Mucosa of descending colon (tissue), 3 donors: ENCODE results near the gene PLCB4. TPM values are rescaled to one million over a fixed set of nuclear protein-coding genes. Genes with fewer than 3 reads are reported as not detected.

Experiments
- ATAC-seq: fragments of 200-7000 bp; cut with Tn5 transposase; one replicate; pipeline ENCODE4 v1.9.1; 2020; ENCODE audit warnings: mild to moderate bottlenecking, moderate library complexity
- DNase-seq, 3 donors: peaks; one replicate each; pipeline ENCODE4 v3.0.0-alpha.2; 2020
- H3K36me3 ChIP-seq: fragments of 200-600 bp; one replicate; pipeline ENCODE4 v1.8.0; 2021; ENCODE audit warnings: low read depth, mild to moderate bottlenecking
- H3K4me1 ChIP-seq: fragments of 200-600 bp; one replicate; pipeline ENCODE4 v1.8.0; 2021; ENCODE audit warnings: low read depth, mild to moderate bottlenecking
- H3K4me3 ChIP-seq: fragments of 200-600 bp; one replicate; pipeline ENCODE4 v1.8.0; 2021; ENCODE audit warnings: mild to moderate bottlenecking
- H3K9me3 ChIP-seq: fragments of 200-600 bp; one replicate; pipeline ENCODE4 v1.8.0; 2021; ENCODE audit warnings: mild to moderate bottlenecking
- intact Hi-C, 2 donors: fragments of 100-400 bp; cut with DNase I in 1 of 2; cut with micrococcal nuclease in 1 of 2; formaldehyde crosslinking; loops; one replicate each; pipeline versions ENCODE4 v1.11.0 to v1.11.1; 2022; cut with DNase I, micrococcal nuclease
- total RNA-seq, 3 donors: library from RNA; stranded (reverse); fragmentation: NEBNext Ultra II Directional in 2 of 3; extraction: Animal tissue kit (Norgen Biotek cat#: 25700) in 2 of 3; gene quantifications; one replicate each; pipeline versions ENCODE4 v1.2.1 to v1.2.4, GENCODE V29; 2021 to 2023
- TF ChIP-seq, protein P1 (sequence below): fragments of 200-600 bp; IDR thresholded peaks from one replicate; pipeline ENCODE4 v1.8.0; 2022; ENCODE audit warnings: antibody characterized with exemption, mild to moderate bottlenecking
- donor health status: DM: no; HTN: no; CAD: no; lungs with moderate emphysema.
- donor health status: DM: no; HTN: no; CAD: no.
- donor health status: DM: no; HTN: yes; CAD: no.

PLCB4 gene
- total RNA-seq, 3 donors from 2014 or later, result 37.8 to 55.0 (median 51.2) TPM

- H3K4me3 ChIP-seq, result no peak overlapping the region
- intact Hi-C loops, result no loop called here
- no peaks in the 10 kb centered on the region for H3K9me3 ChIP-seq
- ATAC-seq, result no peak
- TF ChIP-seq, protein P1, sequence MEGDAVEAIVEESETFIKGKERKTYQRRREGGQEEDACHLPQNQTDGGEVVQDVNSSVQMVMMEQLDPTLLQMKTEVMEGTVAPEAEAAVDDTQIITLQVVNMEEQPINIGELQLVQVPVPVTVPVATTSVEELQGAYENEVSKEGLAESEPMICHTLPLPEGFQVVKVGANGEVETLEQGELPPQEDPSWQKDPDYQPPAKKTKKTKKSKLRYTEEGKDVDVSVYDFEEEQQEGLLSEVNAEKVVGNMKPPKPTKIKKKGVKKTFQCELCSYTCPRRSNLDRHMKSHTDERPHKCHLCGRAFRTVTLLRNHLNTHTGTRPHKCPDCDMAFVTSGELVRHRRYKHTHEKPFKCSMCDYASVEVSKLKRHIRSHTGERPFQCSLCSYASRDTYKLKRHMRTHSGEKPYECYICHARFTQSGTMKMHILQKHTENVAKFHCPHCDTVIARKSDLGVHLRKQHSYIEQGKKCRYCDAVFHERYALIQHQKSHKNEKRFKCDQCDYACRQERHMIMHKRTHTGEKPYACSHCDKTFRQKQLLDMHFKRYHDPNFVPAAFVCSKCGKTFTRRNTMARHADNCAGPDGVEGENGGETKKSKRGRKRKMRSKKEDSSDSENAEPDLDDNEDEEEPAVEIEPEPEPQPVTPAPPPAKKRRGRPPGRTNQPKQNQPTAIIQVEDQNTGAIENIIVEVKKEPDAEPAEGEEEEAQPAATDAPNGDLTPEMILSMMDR, result no peak
- H3K4me1 ChIP-seq, result no peaks in the 10 kb centered on the region
- no peaks in the 10 kb centered on the region for H3K36me3 ChIP-seq
- DNase-seq, result no peak
Measured at GRCh38 chr20:9024606-9025005, 44.3 kb upstream of the PLCB4 start.

DNA sequence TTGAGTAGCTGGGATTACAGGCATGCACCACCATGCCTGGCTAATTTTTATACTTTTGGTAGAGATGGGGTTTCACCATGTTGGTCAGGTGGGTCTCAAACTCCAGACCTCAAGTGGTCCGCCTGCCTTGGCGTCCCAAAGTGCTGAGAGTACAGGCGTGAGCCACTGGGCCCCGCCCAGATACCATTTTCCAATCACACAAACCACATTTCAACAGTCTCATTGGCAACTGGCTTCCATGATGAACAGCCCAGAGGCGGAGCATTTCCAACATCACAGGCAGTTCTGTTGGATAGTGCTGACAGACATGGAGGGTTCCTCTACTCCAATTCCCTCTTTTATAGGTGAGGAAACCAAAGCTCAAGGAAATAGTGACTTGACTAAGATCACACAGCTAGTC lies 43.9 kb upstream of the PLCB4 start:
- TF ChIP-seq, protein P1, result no peak
- Histone ChIP-seq H3K36me3 (no peaks in the 10 kb centered on the region), H3K9me3 (no peaks in the 10 kb centered on the region), H3K4me3 (no peak overlapping the region), H3K4me1 (no peaks in the 10 kb centered on the region)
- no peak for DNase-seq
- no peak for ATAC-seq
- intact Hi-C loops, result no loop called here

DNA sequence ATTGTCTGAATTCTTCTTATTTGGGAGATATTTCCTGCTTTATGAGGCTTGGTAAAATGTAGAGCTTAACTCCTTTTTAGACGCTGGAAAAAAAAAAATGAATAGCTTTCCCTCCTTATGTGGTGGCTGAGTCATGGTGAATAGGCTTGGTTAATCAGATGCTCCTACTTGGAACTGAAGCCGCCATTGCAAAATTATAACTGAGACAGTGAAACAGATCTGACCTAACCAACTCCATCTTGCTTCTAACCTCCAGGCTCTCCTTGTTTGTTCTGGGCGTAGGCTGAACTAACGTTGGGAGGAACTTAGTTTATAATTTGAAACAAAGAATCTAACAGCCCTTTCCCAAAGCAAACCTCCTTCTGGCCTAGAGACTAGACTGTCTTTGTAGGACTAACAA lies 43.2 kb upstream of the PLCB4 start:
- ATAC-seq, result no peak
- DNase-seq, result no peak
- Histone ChIP-seq H3K4me3 (no peak overlapping the region), H3K9me3 (no peaks in the 10 kb centered on the region), H3K36me3 (no peaks in the 10 kb centered on the region), H3K4me1 (no peaks in the 10 kb centered on the region)
- TF ChIP-seq, protein P1, result no peak
- intact Hi-C loops, result no loop called here

DNA sequence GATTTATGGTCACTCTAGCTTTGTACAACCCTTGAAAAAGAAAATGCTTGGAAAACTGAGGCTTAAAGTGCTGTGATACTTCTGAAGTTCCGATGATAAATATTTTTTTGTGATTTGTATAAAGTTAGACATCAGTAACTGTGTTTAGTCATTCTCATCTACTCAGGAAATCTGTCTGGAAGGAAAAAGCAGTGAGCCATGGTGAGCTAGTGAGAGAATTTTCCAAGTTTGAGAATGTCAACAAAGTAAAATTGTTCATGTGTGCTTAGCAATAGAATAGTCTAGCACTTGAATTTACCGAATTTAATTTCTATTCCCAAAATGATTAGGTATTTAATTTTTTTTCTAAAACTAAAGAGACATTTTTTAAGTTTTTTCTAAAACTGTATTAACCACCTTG lies 41.3 kb upstream of the PLCB4 start:
- TF ChIP-seq, protein P1, result no peak
- intact Hi-C loops, result no loop called here
- Histone ChIP-seq H3K36me3 (no peaks in the 10 kb centered on the region), H3K9me3 (no peaks in the 10 kb centered on the region), H3K4me1 (no peaks in the 10 kb centered on the region), H3K4me3 (no peak overlapping the region)
- no peak for ATAC-seq
- no peak for DNase-seq

DNA sequence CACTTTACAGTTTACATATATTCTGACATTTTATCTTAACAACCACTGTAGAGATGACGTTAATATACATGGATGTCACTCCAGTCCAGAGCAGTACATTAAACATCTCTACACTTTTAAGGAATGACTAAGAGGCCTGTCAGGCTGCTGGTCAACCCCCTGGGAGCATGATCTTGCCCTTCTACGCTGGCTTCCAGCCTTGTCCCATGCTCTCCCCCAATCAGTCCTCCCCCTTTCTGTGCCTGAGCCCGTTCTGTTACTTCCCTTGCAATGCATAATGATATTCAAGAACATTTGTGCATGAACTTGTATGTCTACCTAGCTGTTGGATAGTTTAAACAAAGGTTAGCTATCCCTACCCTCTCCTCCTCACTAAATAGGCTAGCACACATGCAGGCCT lies 40.5 kb upstream of the PLCB4 start:
- DNase-seq, result no peak
- no peaks in the 10 kb centered on the region for H3K36me3 ChIP-seq
- TF ChIP-seq, protein P1, result no peak
- ATAC-seq, result no peak
- intact Hi-C loops, result no loop called here
- H3K9me3 ChIP-seq, result no peaks in the 10 kb centered on the region
- H3K4me1 ChIP-seq, result no peaks in the 10 kb centered on the region
- no peak overlapping the region for H3K4me3 ChIP-seq

DNA sequence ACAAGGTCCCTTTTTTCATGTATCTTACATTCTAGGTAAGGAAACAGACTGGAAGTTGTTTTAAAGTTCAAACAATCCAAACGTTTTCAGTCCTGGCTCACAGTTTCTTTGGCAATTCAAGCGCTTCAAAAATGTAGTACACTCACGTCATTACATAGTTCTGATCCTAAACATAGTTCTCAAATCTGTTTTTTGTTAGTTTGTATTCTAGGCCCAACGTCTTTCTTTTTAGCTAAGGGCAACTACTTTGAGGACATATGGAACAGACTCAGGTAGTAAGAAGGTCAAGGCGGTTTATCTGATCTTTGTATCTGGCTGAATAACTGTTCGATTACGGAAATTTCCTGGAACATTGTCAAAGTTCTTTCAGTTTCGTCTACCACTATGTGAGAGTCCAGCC lies 36.9 kb upstream of the PLCB4 start:
- intact Hi-C loops, result no loop called here
- no peak for DNase-seq
- TF ChIP-seq, protein P1, result no peak

More for the DNA sequence above, 36.9 kb upstream of the PLCB4 start:
- H3K4me3 ChIP-seq, result no peak overlapping the region
- ATAC-seq, result no peak
- H3K36me3 ChIP-seq, result no peaks in the 10 kb centered on the region
- no peaks in the 10 kb centered on the region for H3K4me1 ChIP-seq
- no peaks in the 10 kb centered on the region for H3K9me3 ChIP-seq
